HepG2 (cell line): ENCODE results near the gene PDZD4. TPM values are rescaled to one million over a fixed set of nuclear protein-coding genes. Genes with fewer than 3 reads are reported as not detected.

ENCODE experiments used
- BORCS8-MEF2B ChIP-seq: sonication (generic); formaldehyde crosslinking; IDR thresholded peaks from 2 replicates; pipeline ENCODE4 v1.8.0; 2022; ENCODE audit warnings: mild to moderate bottlenecking, missing genetic modification reagents
- HES4 ChIP-seq: sonication (generic); formaldehyde crosslinking; IDR thresholded peaks from 2 replicates; pipeline ENCODE4 v1.9.0; 2021; ENCODE audit warnings: mild to moderate bottlenecking, missing genetic modification reagents, borderline replicate concordance
- HNF4A ChIP-seq: sonication (generic); formaldehyde crosslinking; IDR thresholded peaks from 2 replicates; pipeline ENCODE4 v1.4.0; 2020; ENCODE audit warnings: missing genetic modification reagents
- HNRNPL ChIP-seq: fragments of 200-400 bp; formaldehyde crosslinking; IDR thresholded peaks from 2 replicates; pipeline ENCODE4 v1.6.1; 2017; ENCODE audit warnings: mild to moderate bottlenecking, low read depth, low read length
- NONO ChIP-seq, 2 experiments: fragments of 450-650 bp in 1 of 2; sonication (generic) in 1 of 2; formaldehyde crosslinking in 1 of 2; IDR thresholded peaks in 1 of 2; conservative IDR thresholded peaks in 1 of 2; 2 replicates each; pipeline versions ENCODE4 v1.6.1 to v1.8.0; 2017 to 2022; ENCODE audit warnings: mild to moderate bottlenecking in 1 of 2, missing genetic modification reagents in 1 of 2, moderate library complexity in 1 of 2
- PAF1 ChIP-seq: IDR thresholded peaks from 2 replicates; pipeline ENCODE4 v1.6.1; 2016; ENCODE audit warnings: missing genetic modification reagents, missing compliant biosample characterization
- PPARG ChIP-seq: conservative IDR thresholded peaks from 2 replicates; pipeline ENCODE4 v1.6.1; 2016; ENCODE audit warnings: missing biosample characterization, missing genetic modification reagents
- SIN3B ChIP-seq: fragments of 150-350 bp; IDR thresholded peaks from 2 replicates; pipeline ENCODE4 v1.6.1; 2014; ENCODE audit warnings: low read length
- SOX5 ChIP-seq: IDR thresholded peaks from 2 replicates; pipeline ENCODE4 v1.6.1; 2016; ENCODE audit warnings: borderline replicate concordance
- ZBTB42 ChIP-seq: sonication (generic); formaldehyde crosslinking; IDR thresholded peaks from 2 replicates; pipeline ENCODE4 v1.5.0; 2020; ENCODE audit warnings: mild to moderate bottlenecking, missing genetic modification reagents
- polyA plus RNA-seq, 8 experiments: library from polyadenylated mRNA; depleted of rRNA in 3 of 8; stranded (reverse) in 7 of 8; unstranded in 1 of 8; fragments of >200 nt; fragmentation: Illumina TruSeq in 4 of 8; extraction: Trizol in 4 of 8; gene quantifications; 2 replicates each; pipeline versions ENCODE4 v1.2.1 to v1.2.3, GENCODE V29; 2011 to 2016; ENCODE audit warnings: low read depth in 4 of 8, missing spikeins in 1 of 8, mixed read lengths in 1 of 8; ENCODE audit not compliant: insufficient read depth in 1 of 8
- total RNA-seq, 5 experiments: library from RNA; depleted of rRNA; stranded (reverse); fragments of >200 nt; fragmentation: Illumina TruSeq; extraction: Trizol; gene quantifications; 2 replicates each; pipeline ENCODE4 v1.2.3, GENCODE V29; 2016; ENCODE audit warnings: low read depth in 1 of 5
- TF ChIP-seq, protein P1 (sequence below): sonication (generic); formaldehyde crosslinking; IDR thresholded peaks from 2 replicates; pipeline ENCODE4 v1.9.0; 2022; ENCODE audit warnings: low read depth, missing genetic modification reagents
- TF ChIP-seq, protein P2 (sequence below): sonication (generic); formaldehyde crosslinking; IDR thresholded peaks from 2 replicates; pipeline ENCODE4 v1.5.1; 2020; ENCODE audit warnings: mild to moderate bottlenecking, missing genetic modification reagents, moderate library complexity

PDZD4 gene
- total and polyA plus RNA-seq, 2 of the 13 experiments (the other 11 are each of a cell fraction or from before 2014, with no cell fraction given) = not detected

DNA sequence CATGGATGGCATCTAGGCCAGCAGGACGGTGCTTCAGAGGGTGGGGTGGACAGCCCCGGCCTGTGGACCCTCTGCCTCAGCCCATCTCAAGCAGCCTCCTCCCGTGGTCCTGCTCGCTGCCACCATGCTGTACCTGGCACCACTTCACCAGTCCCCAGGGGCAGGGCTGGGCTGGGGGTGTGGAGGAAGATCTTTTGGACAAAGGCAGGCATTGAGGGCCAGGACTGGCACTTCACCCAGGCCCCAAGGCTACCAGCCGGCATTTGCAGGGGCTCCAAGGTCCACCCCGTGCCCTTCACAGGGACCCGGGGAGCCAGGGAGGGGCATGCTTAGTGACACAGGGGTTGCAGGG is 65.6 kb downstream of the PDZD4 start (continued):
- TF ChIP-seq HNRNPL (peak; percentile 98), ZBTB42 (no peak), PAF1 (CRISPR knock-in tag) (no peak), SOX5 (no peak), NONO (IDR thresholded peaks at IDR 0.05) (no peak), NONO (CRISPR knock-in tag; conservative IDR thresholded peaks at IDR 0.05) (no peak), PPARG (CRISPR knock-in tag) (no peak), SIN3B (no peak), HNF4A (0 out of 2 replicates have a peak, but pooled peaks have one; percentile 20), HES4 (CRISPR knock-in tag) (no peak), BORCS8-MEF2B (no peak)
- TF ChIP-seq, protein P1, sequence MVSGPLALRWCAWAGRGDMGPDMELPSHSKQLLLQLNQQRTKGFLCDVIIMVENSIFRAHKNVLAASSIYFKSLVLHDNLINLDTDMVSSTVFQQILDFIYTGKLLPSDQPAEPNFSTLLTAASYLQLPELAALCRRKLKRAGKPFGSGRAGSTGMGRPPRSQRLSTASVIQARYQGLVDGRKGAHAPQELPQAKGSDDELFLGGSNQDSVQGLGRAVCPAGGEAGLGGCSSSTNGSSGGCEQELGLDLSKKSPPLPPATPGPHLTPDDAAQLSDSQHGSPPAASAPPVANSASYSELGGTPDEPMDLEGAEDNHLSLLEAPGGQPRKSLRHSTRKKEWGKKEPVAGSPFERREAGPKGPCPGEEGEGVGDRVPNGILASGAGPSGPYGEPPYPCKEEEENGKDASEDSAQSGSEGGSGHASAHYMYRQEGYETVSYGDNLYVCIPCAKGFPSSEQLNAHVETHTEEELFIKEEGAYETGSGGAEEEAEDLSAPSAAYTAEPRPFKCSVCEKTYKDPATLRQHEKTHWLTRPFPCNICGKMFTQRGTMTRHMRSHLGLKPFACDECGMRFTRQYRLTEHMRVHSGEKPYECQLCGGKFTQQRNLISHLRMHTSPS (CRISPR knock-in tag) = peak; percentile 53; the same call in 1 of the 2 replicates
- TF ChIP-seq, protein P2, sequence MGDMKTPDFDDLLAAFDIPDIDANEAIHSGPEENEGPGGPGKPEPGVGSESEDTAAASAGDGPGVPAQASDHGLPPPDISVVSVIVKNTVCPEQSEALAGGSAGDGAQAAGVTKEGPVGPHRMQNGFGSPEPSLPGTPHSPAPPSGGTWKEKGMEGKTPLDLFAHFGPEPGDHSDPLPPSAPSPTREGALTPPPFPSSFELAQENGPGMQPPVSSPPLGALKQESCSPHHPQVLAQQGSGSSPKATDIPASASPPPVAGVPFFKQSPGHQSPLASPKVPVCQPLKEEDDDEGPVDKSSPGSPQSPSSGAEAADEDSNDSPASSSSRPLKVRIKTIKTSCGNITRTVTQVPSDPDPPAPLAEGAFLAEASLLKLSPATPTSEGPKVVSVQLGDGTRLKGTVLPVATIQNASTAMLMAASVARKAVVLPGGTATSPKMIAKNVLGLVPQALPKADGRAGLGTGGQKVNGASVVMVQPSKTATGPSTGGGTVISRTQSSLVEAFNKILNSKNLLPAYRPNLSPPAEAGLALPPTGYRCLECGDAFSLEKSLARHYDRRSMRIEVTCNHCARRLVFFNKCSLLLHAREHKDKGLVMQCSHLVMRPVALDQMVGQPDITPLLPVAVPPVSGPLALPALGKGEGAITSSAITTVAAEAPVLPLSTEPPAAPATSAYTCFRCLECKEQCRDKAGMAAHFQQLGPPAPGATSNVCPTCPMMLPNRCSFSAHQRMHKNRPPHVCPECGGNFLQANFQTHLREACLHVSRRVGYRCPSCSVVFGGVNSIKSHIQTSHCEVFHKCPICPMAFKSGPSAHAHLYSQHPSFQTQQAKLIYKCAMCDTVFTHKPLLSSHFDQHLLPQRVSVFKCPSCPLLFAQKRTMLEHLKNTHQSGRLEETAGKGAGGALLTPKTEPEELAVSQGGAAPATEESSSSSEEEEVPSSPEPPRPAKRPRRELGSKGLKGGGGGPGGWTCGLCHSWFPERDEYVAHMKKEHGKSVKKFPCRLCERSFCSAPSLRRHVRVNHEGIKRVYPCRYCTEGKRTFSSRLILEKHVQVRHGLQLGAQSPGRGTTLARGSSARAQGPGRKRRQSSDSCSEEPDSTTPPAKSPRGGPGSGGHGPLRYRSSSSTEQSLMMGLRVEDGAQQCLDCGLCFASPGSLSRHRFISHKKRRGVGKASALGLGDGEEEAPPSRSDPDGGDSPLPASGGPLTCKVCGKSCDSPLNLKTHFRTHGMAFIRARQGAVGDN (CRISPR knock-in tag) = no peak
- TF ChIP-seq, all 625 proteins: peak for 3
